ENCODE results near the gene ADAMTS14.
"Not testable (repeated sequence)": the region's sequence is repeated elsewhere in the genome, so short reads cannot be mapped to it uniquely, and the experiment has no call there.

ADAMTS14 gene, protein sequence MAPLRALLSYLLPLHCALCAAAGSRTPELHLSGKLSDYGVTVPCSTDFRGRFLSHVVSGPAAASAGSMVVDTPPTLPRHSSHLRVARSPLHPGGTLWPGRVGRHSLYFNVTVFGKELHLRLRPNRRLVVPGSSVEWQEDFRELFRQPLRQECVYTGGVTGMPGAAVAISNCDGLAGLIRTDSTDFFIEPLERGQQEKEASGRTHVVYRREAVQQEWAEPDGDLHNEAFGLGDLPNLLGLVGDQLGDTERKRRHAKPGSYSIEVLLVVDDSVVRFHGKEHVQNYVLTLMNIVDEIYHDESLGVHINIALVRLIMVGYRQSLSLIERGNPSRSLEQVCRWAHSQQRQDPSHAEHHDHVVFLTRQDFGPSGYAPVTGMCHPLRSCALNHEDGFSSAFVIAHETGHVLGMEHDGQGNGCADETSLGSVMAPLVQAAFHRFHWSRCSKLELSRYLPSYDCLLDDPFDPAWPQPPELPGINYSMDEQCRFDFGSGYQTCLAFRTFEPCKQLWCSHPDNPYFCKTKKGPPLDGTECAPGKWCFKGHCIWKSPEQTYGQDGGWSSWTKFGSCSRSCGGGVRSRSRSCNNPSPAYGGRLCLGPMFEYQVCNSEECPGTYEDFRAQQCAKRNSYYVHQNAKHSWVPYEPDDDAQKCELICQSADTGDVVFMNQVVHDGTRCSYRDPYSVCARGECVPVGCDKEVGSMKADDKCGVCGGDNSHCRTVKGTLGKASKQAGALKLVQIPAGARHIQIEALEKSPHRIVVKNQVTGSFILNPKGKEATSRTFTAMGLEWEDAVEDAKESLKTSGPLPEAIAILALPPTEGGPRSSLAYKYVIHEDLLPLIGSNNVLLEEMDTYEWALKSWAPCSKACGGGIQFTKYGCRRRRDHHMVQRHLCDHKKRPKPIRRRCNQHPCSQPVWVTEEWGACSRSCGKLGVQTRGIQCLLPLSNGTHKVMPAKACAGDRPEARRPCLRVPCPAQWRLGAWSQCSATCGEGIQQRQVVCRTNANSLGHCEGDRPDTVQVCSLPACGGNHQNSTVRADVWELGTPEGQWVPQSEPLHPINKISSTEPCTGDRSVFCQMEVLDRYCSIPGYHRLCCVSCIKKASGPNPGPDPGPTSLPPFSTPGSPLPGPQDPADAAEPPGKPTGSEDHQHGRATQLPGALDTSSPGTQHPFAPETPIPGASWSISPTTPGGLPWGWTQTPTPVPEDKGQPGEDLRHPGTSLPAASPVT

DNA sequence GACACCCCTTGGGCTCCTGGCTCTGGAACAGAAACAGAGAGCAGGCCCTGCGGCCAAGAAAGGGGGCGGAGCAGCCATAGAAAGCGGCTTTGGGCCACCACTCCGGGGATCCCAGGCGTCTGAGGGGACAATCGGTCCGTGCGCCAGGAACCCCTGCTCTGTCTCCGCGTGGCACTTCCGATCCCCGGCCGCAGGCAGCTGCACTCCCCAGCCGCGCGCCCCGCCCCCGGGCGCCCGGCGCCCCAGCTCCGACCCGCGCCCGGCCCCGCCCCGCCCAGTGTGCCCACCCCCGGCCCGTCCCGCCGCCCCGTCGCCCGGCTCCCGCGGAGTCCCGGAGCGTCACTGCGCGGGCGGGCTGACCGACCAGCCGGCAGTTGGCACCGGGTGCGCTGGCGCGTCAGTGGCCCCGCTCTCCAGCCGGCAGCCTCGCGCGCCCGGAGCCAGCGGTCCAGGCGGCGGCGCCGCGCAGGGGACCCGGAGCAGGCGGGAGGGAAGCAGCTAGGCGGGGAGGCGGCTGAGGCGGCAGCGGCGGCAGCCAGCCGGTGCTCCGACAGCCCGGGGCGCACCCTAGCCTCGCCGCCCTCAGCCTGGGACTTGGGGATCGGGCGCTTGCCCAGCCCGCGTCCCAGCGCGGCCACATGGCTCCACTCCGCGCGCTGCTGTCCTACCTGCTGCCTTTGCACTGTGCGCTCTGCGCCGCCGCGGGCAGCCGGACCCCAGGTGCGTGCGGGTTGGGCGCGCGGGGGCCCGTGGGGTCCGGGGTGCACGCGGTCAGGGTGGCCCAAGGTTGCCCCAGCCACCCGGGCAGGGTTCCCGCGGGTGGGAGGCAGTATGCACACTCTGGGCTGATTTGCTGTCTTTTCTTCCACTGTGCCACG, at the start of gene ADAMTS14:
Gene ADAMTS14, plus strand, starts transcription at position 342 of the 878 bp plus-strand sequence. Its CDS starts 297 bp downstream, at position 639.
- DNase-seq = no peak

DNA sequence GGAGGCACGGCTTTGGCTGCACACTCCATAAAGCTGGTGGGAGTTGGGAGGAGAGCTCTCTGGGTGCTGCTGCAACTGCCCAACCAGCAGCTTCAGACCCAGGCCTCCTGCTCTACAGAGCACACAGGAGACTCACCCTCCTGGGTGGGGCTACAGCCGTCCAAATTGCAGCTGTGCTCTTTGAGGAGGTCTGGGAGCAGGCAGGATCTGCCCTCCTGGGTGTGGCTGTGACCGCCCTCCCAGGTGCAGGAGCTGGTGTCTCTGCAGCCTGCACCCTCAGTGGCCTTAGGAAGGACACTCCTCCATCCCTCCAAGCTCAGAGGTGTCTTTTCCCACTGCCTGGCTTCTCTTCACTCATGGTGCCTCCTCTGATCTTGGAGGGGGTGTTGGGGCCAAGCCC, 49.8 kb upstream of the ADAMTS14 start:
- no peak for DNase-seq

DNA sequence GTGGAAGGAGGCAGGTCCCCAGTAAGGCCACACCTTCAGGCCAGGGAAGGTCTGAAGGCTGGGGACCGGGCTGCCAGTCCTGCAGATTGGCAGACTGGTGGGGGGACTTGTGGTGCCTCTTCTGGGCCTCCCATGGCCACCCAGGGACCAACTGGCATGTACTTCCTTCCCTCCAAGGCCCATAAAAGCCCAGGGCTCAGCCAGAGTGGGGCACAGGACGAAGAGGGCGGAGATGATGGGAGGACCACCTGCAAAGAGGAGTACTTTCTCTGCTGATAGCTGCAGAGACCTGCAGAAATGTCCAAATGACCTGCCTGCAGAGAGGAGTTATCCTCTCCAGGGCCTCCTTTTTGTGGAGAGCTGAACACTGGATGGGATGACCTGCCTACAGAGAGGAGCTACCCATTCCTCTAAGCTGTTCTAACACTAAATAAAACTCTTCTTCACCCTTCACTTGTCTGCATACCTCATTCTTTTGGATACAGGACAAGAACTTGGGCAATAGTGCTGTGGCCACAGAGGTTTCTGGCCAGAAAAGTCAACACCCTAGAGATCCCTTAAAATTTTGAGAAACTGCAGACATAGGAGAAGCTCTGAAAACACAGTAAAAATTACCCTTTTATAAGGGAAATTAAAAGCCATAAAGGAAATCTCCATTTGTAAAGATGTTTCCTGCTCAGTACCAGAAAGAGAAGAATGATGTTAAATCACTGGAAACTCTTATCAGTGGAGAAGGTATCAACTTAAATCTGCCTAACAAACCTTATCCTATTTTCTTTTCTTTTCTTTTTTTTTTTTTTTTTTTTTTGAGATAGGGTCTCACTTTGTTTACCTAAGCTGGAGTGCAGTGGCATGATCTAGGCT, 49.1 kb upstream of the ADAMTS14 start:
- no peak for DNase-seq

DNA sequence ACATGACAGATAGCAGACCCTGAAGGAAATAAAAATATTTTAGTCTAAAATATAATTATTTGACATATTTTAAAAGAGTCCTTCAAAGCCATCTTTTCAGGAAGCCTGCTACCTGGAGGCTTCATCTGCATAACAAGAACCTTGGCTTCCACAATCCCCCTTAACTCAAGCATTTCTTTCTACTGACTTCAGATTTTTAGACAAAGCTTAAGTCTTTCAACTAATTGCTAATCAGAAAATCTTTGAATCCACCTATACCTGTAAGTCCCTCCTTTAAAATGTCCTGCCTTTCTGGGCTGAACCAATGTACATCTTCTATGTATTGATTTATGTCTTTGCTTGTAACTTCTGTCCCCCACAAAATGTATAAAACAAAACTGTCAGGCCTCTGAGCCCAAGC, 46.2 kb upstream of the ADAMTS14 start:
- no peak for DNase-seq

DNA sequence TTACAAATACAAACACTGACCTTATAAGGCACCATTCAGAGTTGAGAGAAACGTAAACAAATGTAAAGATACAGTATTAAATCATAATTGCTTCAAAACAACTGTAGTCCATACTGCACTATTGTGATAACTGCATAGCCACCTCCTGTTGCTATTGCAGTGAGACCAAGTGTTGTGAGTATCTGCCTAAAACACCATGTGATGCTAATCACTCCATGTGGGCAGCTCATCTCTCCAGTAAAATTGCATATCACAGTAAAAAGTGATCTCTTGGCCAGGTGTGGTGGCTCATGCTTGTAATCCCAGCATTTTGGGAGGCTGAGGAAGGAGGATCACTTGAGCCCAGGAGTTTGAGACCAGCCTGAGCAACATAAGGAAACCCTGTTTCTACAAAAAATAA, 43.0 kb upstream of the ADAMTS14 start:
- no peak for DNase-seq

DNA sequence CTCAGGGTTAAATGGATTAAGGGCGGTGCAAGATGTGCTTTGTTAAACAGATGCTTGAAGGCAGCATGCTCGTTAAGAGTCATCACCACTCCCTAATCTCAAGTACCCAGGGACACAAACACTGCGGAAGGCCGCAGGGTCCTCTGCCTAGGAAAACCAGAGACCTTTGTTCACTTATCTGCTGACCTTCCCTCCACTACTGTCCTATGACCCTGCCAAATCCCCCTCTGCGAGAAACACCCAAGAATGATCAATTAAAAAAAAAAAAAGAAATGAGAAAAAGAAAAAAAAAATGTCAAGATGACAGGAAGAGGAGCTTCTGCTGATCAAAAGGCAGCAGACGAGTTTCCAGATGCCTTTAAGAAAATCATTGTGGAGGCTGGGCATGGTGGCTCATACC, 40.6 kb upstream of the ADAMTS14 start:
- DNase-seq = not testable (repeated sequence)

DNA sequence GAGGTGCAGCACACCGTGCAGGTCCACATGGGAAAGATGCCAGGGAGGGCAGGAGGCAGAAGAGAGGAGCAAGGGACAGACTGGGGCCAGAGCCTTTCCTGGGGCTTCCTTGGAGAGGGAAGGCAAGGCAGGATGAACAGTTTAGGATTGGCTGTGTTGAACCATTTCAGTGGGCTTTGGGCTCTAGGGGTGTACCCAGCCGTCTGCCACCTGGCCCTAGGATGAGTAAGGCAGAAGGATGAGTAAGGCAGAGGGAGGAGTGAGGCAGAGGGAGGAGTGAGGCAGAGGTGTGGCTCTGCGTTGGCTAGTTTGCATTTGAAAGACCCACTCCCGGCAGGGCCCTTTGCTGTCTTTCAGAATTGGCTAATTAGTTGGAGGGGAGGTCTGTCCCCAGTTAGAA, 38.3 kb upstream of the ADAMTS14 start:
- no peak for DNase-seq

DNA sequence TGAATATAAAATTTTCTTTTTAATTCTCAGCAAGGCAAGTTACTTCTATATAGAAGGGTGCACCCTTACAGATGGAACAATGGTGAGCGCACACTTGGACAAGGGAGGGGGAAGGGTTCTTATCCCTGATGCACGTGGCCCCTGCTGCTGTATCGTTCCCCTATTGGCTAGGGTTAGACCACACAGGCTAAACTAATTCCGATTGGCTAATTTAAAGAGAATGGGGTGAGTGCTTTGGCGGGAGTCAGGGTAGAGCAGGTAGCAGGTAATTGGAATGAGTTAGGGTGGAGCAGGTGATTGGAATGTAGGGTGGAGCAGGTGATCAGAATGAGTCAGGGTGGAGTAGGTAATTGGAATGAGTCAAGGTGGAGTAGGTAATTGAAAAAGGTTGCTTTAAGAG, 37.8 kb upstream of the ADAMTS14 start:
- DNase-seq = not testable (repeated sequence)

DNA sequence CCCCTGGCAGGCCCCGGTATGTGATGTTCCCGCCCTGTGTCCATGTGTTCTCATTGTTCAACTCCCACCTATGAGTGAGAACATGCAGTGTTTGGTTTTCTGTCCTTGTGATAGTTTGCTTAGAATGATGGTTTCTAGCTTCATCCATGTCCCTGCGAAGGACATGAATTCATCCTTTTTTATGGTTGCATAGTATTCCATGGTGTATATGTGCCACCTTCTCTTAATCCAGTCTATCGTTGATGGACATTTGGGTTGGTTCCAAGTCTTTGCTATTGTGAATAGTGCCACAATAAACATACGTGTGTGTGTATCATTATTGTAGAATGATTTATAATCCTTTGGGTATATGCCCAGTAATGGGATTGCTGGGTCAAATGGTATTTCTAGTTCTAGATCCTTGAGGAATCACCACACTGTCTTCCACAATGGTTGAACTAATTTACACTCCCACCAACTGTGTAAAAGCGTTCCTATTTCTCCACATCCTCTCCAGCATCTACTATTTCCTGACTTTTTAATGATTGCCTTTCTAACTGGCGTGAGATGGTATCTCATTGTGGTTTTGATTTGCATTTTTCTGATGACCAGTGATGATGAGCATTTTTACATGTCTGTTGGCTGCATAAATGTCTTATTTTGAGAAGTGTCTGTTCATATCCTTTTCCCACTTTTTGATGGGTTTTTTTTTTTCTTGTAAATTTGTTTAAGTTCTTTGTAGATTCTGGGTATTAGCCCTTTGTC, 32.5 kb upstream of the ADAMTS14 start:
- DNase-seq = not testable (repeated sequence)

DNA sequence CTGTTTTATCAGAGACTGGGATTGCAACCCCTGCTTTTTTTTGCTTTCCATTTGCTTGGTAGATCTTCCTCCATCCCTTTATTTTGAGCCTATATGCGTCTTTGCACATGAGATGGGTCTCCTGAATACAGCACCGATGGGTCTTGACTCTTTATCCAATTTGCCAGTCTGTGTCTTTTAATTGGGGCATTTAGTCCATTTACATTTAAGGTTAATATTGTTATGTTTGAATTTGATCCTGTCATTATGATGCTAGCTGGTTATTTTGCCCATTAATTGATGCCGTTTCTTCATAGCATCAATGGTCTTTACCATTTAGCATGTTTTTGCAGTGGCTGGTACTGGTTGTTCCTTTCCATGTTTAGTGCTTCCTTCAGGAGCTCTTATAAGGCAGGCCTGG, 29.0 kb upstream of the ADAMTS14 start:
- DNase-seq = not testable (repeated sequence)

DNA sequence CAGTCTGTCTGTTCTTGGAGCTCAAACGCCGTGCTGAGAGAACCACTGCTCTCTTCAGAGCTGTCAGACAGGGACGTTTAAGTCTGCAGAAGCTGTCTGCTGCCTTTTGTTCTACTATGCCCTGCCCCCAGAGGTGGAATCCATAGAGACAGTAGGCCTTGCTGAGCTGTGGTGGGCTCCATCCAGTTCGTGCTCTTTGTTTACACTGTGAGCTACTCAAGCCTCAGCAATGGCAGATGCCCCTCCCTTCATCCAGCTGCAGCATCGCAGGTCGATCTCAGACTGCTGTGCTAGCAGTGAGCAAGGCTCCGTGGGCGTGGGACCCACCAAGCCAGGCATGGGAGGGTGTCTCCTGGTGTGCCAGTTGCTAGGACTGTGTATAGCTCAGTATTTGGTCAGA, 27.3 kb upstream of the ADAMTS14 start:
- not testable (repeated sequence) for DNase-seq

DNA sequence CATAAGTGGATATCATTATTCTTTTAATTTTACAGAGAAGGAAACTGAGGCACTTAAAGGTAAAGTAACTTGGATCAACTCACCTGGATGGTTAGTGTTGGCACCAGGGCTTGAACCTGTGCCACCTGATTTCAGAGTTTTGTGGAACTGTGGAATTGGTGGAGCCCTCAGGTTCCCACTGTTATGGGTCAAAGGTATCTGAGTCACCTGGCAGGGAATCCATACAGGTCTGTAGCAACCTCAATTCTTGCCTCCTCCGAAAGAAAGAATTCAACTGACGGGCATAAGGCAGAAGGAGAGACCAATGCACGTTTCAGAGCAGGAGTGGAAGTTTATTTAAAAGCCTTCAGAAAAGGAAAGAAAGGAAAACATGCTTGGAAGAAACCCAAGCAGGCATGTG, 25.2 kb upstream of the ADAMTS14 start:
- no peak for DNase-seq

DNA sequence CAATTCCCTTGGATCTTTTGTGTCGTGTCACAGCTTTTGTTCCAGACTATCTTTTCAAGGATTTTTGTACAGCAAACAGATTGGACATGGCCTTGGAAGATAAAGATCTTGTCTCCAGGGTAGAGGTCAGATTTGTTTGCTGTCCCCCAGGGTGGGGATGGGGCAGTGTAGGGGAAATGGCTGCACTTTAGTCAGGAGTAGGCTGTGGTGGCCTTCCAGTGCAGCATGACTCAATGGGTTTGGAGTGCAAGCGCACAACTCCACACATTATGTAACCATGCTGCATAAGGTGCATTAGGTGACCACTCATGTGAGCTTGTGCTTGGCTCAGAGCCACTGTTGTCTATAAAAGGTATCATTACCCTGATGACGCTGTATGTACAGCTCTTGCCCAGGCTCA, 23.9 kb upstream of the ADAMTS14 start:
- no peak for DNase-seq

DNA sequence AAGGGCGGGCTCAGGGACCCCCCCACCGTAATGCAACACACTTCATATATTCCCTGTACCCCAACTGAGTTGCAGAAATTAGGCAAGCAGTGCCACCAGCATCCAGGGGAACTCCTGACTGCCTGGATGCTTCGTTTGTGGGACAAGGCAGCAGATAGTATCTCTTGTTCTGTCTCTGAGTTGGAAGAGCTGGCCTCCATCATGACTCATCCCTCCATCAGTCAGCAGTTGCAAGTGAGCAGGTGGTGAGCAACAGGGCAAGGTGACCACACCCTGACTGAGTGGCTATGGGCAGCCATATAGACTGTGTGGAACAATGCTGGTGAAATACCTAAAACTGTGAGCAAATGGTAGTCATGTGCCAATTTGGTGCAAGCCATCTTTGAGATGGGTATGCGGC, 22.8 kb upstream of the ADAMTS14 start:
- DNase-seq = no peak

DNA sequence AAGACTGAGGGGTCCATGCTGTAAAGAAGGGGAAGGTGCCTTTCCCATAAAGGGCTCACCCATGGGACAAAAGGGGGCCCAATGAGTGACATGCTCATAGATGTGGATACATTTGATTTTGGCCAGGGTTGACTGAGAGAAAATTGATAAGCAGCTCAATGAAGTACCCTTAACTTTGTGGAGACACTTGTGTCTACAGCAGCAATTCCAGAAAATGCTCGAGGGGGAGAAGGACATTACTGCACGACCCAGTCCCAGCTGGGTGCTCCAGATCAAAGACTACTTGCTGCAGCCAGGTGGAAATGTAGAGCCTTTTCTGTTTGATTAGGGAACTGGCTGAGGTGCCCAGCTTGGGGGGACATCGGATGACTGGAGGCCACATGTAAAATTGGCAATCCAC, 22.2 kb upstream of the ADAMTS14 start:
- no peak for DNase-seq

DNA sequence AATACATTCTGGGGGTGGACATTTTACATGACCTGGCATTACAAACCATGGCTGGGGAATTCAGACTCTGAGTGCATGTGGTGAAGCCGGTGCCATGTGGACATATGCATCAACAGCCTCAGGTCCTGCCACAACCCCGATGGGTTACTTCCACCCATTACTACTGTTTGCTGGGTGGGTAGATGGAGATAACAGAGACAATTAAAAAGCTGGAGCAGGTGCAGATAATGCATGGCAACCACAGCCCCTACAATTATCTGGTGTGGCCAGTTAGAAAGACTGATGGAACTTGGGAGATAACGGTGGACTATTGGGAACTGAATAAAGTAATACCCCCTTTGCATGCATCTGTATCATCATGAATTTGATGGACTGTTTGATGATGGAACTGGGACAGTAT, 21.6 kb upstream of the ADAMTS14 start:
- no peak for DNase-seq

DNA sequence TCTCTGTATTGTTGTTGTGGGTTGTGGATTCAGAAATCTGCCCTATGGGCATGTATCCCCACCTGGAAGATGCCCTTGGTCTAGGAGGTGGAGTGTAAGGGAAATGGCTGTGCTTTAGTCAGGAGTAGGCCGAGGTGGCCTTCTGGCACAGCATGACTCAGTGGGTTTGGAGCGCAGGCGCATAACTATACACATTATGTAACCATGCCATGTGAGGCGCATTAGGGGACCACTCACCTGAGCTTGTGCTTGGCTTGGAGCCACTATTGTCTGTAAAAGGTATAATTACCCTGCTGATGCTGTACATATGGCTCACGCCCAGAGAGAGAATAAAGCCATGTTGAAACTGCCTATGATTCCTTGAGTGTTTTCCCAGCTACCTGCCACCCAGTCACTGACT, 20.6 kb upstream of the ADAMTS14 start:
- no peak for DNase-seq

DNA sequence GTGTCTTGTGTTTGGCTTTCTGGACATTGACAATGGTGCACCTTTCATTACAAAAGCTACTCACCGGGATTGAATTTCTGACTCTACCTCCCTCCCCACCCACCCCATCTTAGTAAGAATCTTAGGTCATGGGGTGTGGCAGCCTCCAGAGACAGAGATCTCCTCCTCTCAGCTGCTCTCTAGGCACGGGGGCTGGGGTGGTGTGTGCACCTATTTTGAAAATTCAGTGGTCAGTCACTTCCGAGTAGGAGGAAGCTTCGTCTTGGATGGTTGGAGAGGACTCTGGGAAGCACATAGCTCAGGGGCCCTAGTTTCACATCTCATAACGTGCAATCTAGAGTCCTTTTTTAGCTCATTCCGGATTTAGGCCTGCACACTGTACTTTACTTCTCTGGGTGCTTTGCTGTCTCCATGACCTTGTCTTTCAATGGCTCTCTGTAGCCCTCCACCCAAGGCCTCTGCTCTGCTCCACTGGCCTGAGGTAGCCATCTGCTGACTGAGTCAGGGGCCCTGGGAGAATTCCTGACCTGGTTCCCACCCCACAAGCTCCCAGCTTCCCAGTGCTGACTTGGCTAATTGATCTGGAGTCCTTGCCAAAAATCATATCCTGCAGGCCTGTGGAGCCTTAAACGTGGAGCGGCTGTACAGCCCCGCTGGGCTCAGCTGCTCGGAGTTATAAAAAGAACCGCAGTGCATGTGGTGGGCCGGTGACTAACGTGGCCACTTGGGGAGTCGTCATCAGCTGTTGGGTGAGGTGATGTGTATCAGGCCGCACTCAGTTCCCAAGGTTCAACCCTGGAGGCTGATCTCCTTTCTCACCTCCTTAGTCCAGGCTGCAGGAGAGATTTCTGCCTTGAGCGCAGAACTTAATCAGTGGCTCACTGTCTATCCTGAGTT, 19.3 kb upstream of the ADAMTS14 start:
- DNase-seq = no peak

DNA sequence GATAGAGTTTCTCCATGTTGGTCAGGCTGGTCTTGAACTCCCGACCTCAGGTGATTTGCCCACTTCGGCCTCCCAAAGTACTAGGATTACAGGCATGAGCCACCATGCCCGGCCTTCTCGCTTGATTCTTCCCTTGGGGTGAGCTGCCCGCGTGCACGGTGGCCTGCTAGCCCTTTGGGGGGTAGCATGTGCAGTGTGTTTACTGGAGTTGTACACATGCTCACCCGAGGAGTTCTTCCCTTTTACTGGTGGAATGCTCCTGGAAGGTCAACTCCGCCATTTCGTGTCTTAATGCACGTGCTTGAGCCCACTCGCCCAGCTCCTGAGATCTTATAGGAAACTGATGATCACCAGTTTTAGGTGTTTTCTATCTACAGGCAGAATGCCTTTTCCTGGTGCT, 17.0 kb upstream of the ADAMTS14 start:
- no peak for DNase-seq
